Fibroblast of gingiva (primary cell): ENCODE data around the gene ZBTB7C.

Experiments used
- DNase-seq: peaks from one replicate; pipeline ENCODE4 v3.0.0-alpha.2; 2011; ENCODE audit warnings: low read depth

ZBTB7C gene

DNA sequence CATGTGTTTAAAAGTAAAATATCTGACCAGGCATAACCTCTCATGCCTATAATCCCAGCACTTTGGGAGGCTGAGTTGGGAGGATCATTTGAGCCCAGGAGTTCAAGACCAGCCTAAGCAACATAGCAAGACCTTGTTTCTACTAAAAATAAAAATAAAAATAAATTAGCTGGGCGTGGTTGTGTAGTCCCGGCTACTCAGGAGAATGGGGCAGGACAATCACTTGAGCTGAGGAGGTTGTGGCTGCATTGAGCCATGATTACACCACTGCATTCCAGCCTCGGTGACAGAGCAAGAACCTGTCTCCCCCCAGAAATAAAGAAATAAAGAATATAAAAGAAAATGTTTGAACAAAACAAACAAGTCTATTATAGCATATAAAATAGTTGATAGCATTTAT, 158.3 kb downstream of the ZBTB7C start:
- no peak for DNase-seq

GRCh38 chr18:48250362-48250907, 158.7 kb downstream of the ZBTB7C start:
- no peak for DNase-seq

- no peak for DNase-seq
Observed at GRCh38 chr18:48249854-48250253, 159.3 kb downstream of the ZBTB7C start.

GRCh38 chr18:48244530-48244929, 164.7 kb downstream of the ZBTB7C start:
- DNase-seq = no peak

DNA sequence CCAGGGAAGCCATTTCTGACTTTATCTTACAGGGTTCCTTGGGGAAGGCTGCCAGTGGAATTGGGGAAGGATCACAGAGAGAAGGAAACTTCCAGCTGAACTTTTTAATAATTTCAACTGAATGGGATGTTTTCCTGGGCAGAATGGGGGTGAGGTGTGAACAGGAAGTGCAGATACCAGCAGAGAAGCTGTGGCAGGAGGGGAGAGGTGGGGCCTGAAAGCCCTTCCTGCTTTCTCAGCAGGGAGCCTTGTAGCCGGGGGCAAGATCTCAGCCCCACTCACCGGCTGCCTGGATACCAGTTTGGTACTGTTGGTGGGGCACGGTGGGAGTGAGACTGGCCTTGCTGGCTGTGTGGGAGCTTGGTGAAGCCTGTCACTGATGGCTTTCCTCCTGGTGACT, 170.5 kb downstream of the ZBTB7C start:
- no peak for DNase-seq

DNA sequence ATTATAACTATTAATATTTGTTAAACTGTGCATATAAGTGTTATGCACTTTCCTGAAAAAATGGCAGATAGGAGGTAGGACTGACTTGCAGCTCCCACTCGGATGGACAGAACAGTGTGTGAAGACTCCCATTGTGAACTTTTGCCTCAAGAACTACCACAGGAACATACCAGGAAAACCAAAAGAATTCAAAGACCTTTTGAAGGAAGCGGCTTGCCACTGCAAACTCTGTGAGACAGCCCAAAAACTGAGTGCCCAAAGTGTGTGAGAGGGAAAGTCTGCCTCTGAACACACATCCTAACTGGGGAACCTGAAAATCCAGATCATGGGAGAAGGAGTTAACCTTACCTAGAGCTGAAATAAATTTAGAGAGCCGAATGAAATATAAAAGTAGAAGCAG, 171.0 kb downstream of the ZBTB7C start:
- no peak for DNase-seq

DNA sequence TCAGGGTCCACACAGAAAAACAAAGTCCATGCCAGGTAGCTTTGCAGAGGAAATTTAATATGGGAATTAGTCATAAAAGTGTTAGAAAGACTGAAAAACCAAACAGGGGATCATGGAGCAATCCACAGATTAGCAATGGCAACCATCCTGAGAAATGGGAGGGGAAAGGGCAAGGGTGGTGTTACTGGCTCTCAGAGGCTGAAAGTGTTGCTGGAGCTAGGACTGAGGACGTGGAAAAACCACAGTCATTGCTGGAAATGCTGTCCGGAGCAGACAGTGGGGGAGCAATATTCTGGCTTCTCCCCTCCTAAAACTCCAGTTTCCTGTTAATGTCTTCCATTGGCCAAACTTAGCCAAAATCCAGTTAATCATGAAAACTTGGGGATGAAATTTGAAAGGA, 172.4 kb downstream of the ZBTB7C start:
- no peak for DNase-seq

- peak; percentile 14 for DNase-seq
Observed at GRCh38 chr18:48230467-48231113, 178.6 kb downstream of the ZBTB7C start.

- DNase-seq = no peak
Observed at GRCh38 chr18:48229552-48229981, 179.6 kb downstream of the ZBTB7C start.

DNA sequence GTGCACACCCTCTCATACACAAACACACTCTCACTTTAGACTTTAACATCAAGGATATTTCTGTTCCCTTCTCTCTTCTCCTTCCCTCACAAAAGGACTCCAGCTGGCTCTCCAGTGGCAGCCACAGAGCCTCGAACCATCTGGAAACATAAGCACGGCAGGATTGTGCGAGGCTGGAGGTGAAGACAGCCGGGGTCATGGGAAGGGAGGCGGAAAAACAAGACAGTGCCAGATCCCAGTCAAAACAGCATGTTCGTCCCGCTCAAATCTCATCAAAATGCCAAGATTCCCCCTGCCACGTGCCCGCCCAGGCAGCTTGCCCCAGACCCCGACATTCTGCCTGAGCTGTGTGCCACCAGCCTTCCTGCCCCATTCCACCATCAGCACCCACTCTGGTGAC, 180.3 kb downstream of the ZBTB7C start:
- DNase-seq = no peak

GRCh38 chr18:48228301-48228715, 180.9 kb downstream of the ZBTB7C start:
- DNase-seq = peak; percentile 39

DNA sequence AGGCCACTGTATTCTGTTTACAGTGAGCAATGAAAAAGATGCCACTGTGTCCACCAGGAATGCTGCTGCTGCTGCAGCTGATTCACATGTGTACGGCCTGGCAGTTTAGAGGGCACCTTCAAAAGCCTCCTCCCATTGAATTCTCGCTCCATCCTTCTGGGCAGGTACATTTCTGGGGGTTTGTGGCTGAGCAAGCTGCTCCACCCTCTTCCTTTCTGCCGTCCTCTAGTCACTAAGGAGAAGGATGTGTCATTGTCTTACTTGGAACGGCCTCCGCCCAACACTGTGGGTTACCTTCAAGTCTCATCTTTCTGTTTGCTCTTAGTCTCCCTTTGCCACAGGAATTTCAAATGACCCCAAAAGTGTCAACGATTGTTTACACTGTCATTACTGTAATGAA, 182.0 kb downstream of the ZBTB7C start:
- DNase-seq = no peak

DNA sequence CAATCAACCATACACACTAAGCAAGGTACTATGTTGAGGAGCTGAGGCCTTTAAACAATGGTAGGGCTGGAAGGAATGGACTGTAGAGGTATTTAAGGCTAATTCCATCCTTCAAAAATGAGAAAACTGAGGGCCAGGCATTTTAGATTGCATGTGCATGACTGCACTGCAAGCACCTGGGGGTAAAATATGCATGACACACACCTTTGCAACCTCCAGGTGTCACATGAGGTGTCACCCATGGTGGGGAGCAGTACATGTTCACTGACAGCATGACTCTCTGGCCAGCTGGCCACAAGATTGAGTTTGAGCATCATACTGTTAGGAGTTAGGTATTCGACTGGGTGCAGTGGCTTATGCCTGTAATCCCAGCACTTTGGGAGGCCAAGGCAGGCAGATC, 182.8 kb downstream of the ZBTB7C start:
- no peak for DNase-seq

GRCh38 chr18:48222118-48222517, 187.1 kb downstream of the ZBTB7C start:
- DNase-seq = no peak

DNA sequence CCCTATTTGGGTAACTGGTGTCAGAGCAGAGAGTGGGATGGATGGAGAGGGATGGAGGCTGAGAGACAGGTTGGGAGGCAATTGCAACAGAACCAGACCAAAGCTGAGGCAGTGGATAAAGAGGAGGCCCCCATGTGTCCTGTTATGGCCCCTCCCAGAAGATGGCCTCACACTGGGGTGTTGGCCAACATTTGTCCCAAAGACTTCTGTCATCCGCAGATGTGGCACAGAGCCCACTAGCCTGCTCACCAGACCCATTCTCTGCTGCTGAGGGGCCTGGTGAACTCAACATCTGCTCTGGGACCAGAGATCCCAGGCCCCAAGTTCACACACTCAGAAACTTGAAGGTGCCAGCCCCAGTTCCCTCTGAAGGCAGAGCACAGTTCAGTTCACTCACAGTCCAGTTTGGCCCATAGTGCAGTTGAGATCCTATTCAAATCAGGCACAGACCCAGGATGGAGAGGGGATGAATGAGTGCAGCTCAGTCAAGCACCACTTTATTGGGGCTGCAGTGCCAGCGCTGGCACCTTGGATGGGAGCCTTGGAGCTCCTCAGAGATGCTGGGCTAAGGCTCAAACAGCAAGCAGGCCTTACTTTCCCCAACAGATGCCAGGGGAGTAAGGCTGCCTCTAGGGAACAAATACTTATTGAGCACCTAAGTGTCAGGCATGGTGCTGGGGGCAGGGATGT, 189.2 kb downstream of the ZBTB7C start:
- no peak for DNase-seq

GRCh38 chr18:48219037-48219809, 190.0 kb downstream of the ZBTB7C start:
- no peak for DNase-seq

- no peak for DNase-seq
Observed at GRCh38 chr18:48218285-48219022, 190.7 kb downstream of the ZBTB7C start.

DNA sequence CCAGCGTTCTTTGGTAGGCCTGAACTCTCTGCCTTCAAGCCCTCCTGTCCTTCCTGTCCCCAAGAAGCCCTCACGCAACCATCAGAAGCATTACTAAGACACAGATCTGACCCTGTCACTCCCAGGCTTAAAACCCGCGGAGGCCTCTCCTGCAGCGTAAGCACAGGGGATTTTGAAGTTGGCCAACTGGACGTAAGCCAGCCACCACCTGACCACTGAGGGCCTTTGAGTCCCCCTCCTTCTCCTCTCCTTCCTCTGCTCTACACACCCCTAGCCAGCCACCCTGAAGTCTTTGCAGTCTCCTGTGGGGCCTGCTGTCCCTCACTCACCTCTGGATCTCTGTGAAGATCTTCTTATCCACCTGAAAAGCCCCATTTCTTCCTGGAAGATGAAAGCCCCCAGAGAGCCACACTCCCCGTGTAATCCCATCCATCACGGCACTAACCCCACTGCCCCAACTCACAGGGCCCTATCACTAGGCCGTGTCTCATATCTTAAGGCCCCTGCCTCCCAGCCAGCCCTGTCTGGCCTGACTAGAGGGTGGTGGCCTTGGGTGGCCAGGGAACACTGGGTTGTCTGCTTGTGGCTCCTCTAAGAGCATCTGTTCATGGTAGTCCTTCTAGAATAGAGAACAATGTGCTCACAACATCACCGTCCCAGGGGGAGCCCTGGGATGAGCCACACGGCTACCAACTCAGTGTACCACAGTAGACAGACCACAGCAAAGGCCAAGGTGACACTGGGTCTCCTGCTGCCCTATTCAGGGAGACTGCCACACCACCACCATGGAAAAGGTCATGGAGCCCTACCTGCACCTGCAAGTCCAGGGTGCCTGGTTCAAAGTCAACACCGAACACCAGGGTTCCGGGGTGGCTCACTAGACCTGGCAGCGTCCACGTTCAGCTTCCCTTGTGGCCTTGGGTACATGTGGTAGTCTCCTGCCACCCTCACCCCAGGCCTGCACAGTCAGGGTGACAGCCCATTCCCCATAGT, 191.6 kb downstream of the ZBTB7C start:
- no peak for DNase-seq

GRCh38 chr18:48216639-48217257, 192.4 kb downstream of the ZBTB7C start:
- DNase-seq = no peak

DNA sequence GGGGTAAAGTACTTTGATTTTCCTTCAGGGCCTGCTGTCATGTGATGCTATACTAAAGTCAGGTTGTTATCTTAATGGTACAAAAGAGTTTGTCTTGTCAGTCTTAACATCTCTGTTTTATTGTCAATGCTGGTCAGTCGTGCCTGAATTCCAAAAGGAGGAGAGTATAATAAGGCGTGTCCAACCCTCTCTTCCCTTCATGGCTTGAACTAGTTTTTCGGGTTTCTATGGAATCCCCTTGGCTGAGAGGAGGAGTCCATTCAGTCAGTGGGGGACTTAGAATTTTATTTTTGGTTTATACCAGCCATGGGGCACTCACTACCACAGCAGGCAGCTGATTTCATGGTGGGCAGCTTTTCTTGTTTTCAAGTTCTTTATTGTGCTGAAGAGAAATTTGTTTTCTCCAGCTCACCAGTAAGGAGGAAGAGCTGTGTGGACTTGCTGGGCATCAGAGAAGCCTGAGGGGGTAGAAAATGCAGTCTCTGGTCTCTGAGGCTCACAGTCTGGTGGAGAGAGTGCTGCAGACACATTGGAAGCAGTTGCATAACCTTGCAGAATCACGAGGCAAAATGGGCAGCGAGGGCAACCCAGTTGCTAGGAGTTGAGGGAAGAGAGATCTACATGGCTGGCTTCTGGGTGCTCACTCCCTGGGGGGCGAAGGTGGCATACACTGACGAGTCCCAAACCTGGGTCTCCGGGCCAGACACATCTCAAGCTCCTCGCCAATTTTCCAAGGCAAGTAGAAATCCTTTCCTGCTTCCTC, 193.1 kb downstream of the ZBTB7C start:
- no peak for DNase-seq
